Measurements from ENCODE around the gene ZNF641. TPM values are rescaled to one million over a fixed set of nuclear protein-coding genes. Genes with fewer than 3 reads are reported as not detected.
A peak's percentile ranks its signal among the peaks of the same experiment; 100 is the strongest.

The ZNF641 gene
- total RNA-seq, 4 donors from 2014 or later: 20.2 to 32.4 (median 23.7) TPM

- Histone ChIP-seq H3K36me3 (peaks cover 0 to 20% (median 0%) of the 10 kb centered on the region in 3 donors), H3K9me3 (no peaks in the 10 kb centered on the region), H3K27me3 (no peaks in the 10 kb centered on the region), H3K4me3 (peak overlapping the region; percentile 46 to 78 (median 76)), H3K27ac (peak overlapping the region; percentile 90 to 98 (median 95)), H3K4me1 (peaks cover 0 to 28% (median 5%) of the 10 kb centered on the region in 4 donors)
- peak; percentile 61 to 83 for DNase-seq (ENCODE audit: low spot score in 2 of 2)
- TF ChIP-seq CTCF (IDR thresholded peaks at IDR 0.05): peak in 1 of 5 experiments; percentile 10
- TF ChIP-seq POLR2A (IDR thresholded peaks at IDR 0.05): peak in 1 of 2 donors; percentile 42
- TF ChIP-seq EP300 (IDR thresholded peaks at IDR 0.05): peak in 1 of 2 donors; percentile 68
- WGBS, 2 donors: 2 to 3% methylated on average over 23 to 31 of the region's 36 CpGs
These were observed 446 bp upstream of the ZNF641 start for GRCh38 chr12:48351022-48351708.

- Histone ChIP-seq H3K36me3 (peaks cover 0 to 37% (median 11%) of the 10 kb centered on the region in 3 donors), H3K4me1 (peaks cover 0 to 28% (median 5%) of the 10 kb centered on the region in 4 donors), H3K4me3 (peak overlapping the region in 3 of 4 donors; percentile 63 to 78 (median 74)), H3K27me3 (no peaks in the 10 kb centered on the region), H3K27ac (peak overlapping the region; percentile 90 to 98 (median 95)), H3K9me3 (no peaks in the 10 kb centered on the region)
- 10 to 21% methylated on average over 2 of the region's 2 CpGs for WGBS, 2 donors
- TF ChIP-seq EP300 (IDR thresholded peaks at IDR 0.05) (no peak), POLR2A (IDR thresholded peaks at IDR 0.05) (no peak), CTCF (IDR thresholded peaks at IDR 0.05) (no peak)
- DNase-seq (ENCODE audit: low spot score in 2 of 2): peak in 1 of 2 donors; percentile 39
These were observed 1.2 kb downstream of the ZNF641 start for GRCh38 chr12:48349471-48349870.

- WGBS, 2 donors: 93% methylated on average over 8 of the region's 8 CpGs
- peaks cover 5 to 88% (median 25%) of the 10 kb centered on the region in 3 donors for H3K36me3 ChIP-seq
- no peaks in the 10 kb centered on the region for H3K4me1 ChIP-seq
- H3K9me3 ChIP-seq: no peaks in the 10 kb centered on the region
- no peak for DNase-seq (ENCODE audit: low spot score in 2 of 2)
- H3K27me3 ChIP-seq: no peaks in the 10 kb centered on the region
- H3K4me3 ChIP-seq: no peak overlapping the region
- H3K27ac ChIP-seq: no peak overlapping the region
- TF ChIP-seq POLR2A (IDR thresholded peaks at IDR 0.05): no peak
- TF ChIP-seq CTCF (IDR thresholded peaks at IDR 0.05): no peak
These were observed 7.7 kb downstream of the ZNF641 start for GRCh38 chr12:48342980-48343379.

GRCh38 chr12:48340943-48341342, 9.8 kb downstream of the ZNF641 start:
- 70 to 75% methylated on average over 2 of the region's 2 CpGs for WGBS, 2 donors
- TF ChIP-seq POLR2A (IDR thresholded peaks at IDR 0.05) (no peak), CTCF (IDR thresholded peaks at IDR 0.05) (no peak), EP300 (IDR thresholded peaks at IDR 0.05) (no peak)
- no peak for DNase-seq (ENCODE audit: low spot score in 2 of 2)
- H3K27me3 ChIP-seq: no peaks in the 10 kb centered on the region
- no peak overlapping the region for H3K4me3 ChIP-seq
- H3K27ac ChIP-seq: peak overlapping the region in 1 of 4 donors; percentile 14
- peaks cover 5 to 74% (median 25%) of the 10 kb centered on the region in 3 donors for H3K36me3 ChIP-seq
- H3K9me3 ChIP-seq: no peaks in the 10 kb centered on the region
- H3K4me1 ChIP-seq: no peaks in the 10 kb centered on the region

GRCh38 chr12:48339442-48340117, 11.1 kb downstream of the ZNF641 start:
- no peaks in the 10 kb centered on the region for H3K4me1 ChIP-seq
- DNase-seq (ENCODE audit: low spot score in 2 of 2): no peak
- no peak overlapping the region for H3K27ac ChIP-seq
- no peaks in the 10 kb centered on the region for H3K9me3 ChIP-seq
- H3K36me3 ChIP-seq: peaks cover 5 to 60% (median 14%) of the 10 kb centered on the region in 3 donors
- TF ChIP-seq EP300 (IDR thresholded peaks at IDR 0.05) (no peak), POLR2A (IDR thresholded peaks at IDR 0.05) (no peak), CTCF (IDR thresholded peaks at IDR 0.05) (no peak)
- WGBS, 2 donors: 76 to 84% methylated on average over 3 of the region's 3 CpGs
- no peak overlapping the region for H3K4me3 ChIP-seq
- H3K27me3 ChIP-seq: no peaks in the 10 kb centered on the region

Data from tibial nerve (tissue), 4 donors.